ENCODE measurements around the gene SLC38A5. TPM values are rescaled to one million over a fixed set of nuclear protein-coding genes. Genes with fewer than 3 reads are reported as not detected.

SLC38A5 gene
- total RNA-seq, 1 donor from 2014 or later = 21.7 TPM

- DNase-seq (ENCODE audit: low spot score) = no peak
- Mint-ChIP-seq H3K4me1 (ENCODE audit: unreplicated experiment) (peaks cover 18% of the 10 kb centered on the region), H3K36me3 (ENCODE audit: low read depth, unreplicated experiment) (peaks cover 22% of the 10 kb centered on the region), H3K9me3 (ENCODE audit: unreplicated experiment) (no peaks in the 10 kb centered on the region), H3K27ac (ENCODE audit: unreplicated experiment) (no peak overlapping the region), H3K4me3 (ENCODE audit: unreplicated experiment) (peak overlapping the region; percentile 52), H3K27me3 (ENCODE audit: unreplicated experiment) (peaks cover 6% of the 10 kb centered on the region)
- no peak for TF ChIP-seq CTCF (IDR thresholded peaks at IDR 0.05; ENCODE audit: unreplicated experiment)
Observed at GRCh38 chrX:48480142-48480541, 10.1 kb upstream of the SLC38A5 start.

GRCh38 chrX:48478806-48479205, 8.7 kb upstream of the SLC38A5 start:
- peak overlapping the region; percentile 63 for H3K4me3 Mint-ChIP-seq (ENCODE audit: unreplicated experiment)
- peaks cover 22% of the 10 kb centered on the region for H3K36me3 Mint-ChIP-seq (ENCODE audit: low read depth, unreplicated experiment)
- DNase-seq (ENCODE audit: low spot score) = no peak
- peaks cover 6% of the 10 kb centered on the region for H3K27me3 Mint-ChIP-seq (ENCODE audit: unreplicated experiment)
- no peak for TF ChIP-seq CTCF (IDR thresholded peaks at IDR 0.05; ENCODE audit: unreplicated experiment)
- H3K4me1 Mint-ChIP-seq (ENCODE audit: unreplicated experiment) = peaks cover 21% of the 10 kb centered on the region
- H3K9me3 Mint-ChIP-seq (ENCODE audit: unreplicated experiment) = no peaks in the 10 kb centered on the region
- H3K27ac Mint-ChIP-seq (ENCODE audit: unreplicated experiment) = no peak overlapping the region

GRCh38 chrX:48477960-48478755, 8.1 kb upstream of the SLC38A5 start:
- DNase-seq (ENCODE audit: low spot score) = no peak
- Mint-ChIP-seq H3K4me3 (ENCODE audit: unreplicated experiment) (no peak overlapping the region), H3K27ac (ENCODE audit: unreplicated experiment) (no peak overlapping the region), H3K4me1 (ENCODE audit: unreplicated experiment) (peaks cover 27% of the 10 kb centered on the region), H3K9me3 (ENCODE audit: unreplicated experiment) (no peaks in the 10 kb centered on the region), H3K27me3 (ENCODE audit: unreplicated experiment) (peaks cover 6% of the 10 kb centered on the region), H3K36me3 (ENCODE audit: low read depth, unreplicated experiment) (peaks cover 22% of the 10 kb centered on the region)
- no peak for TF ChIP-seq CTCF (IDR thresholded peaks at IDR 0.05; ENCODE audit: unreplicated experiment)

GRCh38 chrX:48476919-48477318, 6.9 kb upstream of the SLC38A5 start:
- no peaks in the 10 kb centered on the region for H3K9me3 Mint-ChIP-seq (ENCODE audit: unreplicated experiment)
- H3K27ac Mint-ChIP-seq (ENCODE audit: unreplicated experiment) = peak overlapping the region; percentile 48
- DNase-seq (ENCODE audit: low spot score) = no peak
- H3K4me3 Mint-ChIP-seq (ENCODE audit: unreplicated experiment) = peak overlapping the region; percentile 95
- peaks cover 4% of the 10 kb centered on the region for H3K27me3 Mint-ChIP-seq (ENCODE audit: unreplicated experiment)
- no peak for TF ChIP-seq CTCF (IDR thresholded peaks at IDR 0.05; ENCODE audit: unreplicated experiment)
- H3K4me1 Mint-ChIP-seq (ENCODE audit: unreplicated experiment) = peaks cover 30% of the 10 kb centered on the region
- H3K36me3 Mint-ChIP-seq (ENCODE audit: low read depth, unreplicated experiment) = peaks cover 22% of the 10 kb centered on the region

All from endothelial cell (in vitro differentiated cells).